Osteoblast (primary cell): ENCODE data around the gene HNRNPA3. TPM values are rescaled to one million over a fixed set of nuclear protein-coding genes. Genes with fewer than 3 reads are reported as not detected.

Experiments used
- DNase-seq: peaks from one replicate; pipeline ENCODE4 v3.0.0; 2011; ENCODE audit warnings: low spot score, mixed read lengths; ENCODE audit not compliant: insufficient read length; ENCODE audit errors: missing footprints
- H2AFZ ChIP-seq: 2 replicates; pipeline ENCODE4 v1.6.0; 2011; ENCODE audit warnings: mild to moderate bottlenecking, low read length
- H3K27ac ChIP-seq: 2 replicates; pipeline ENCODE4 v1.5.1; 2011; ENCODE audit warnings: mild to moderate bottlenecking, low read depth, low read length, moderate library complexity
- H3K27me3 ChIP-seq: 2 replicates; pipeline ENCODE4 v1.6.0; 2012; ENCODE audit warnings: mild to moderate bottlenecking, control low read depth, inconsistent platforms, low read length, moderate library complexity; ENCODE audit not compliant: insufficient read depth
- H3K36me3 ChIP-seq: 2 replicates; pipeline ENCODE4 v1.5.1; 2011; ENCODE audit warnings: mild to moderate bottlenecking, low read length, control low read depth, moderate library complexity; ENCODE audit not compliant: insufficient read depth
- H3K4me1 ChIP-seq: 2 replicates; pipeline ENCODE4 v1.5.1; 2011; ENCODE audit warnings: mild to moderate bottlenecking, low read length, control low read depth, moderate library complexity; ENCODE audit not compliant: insufficient read depth
- H3K4me2 ChIP-seq: 2 replicates; pipeline ENCODE4 v1.6.0; 2011; ENCODE audit warnings: mild to moderate bottlenecking, low read length; ENCODE audit not compliant: insufficient read depth
- H3K4me3 ChIP-seq: fragments of 200-600 bp; sonication (generic); 3 replicates; pipeline ENCODE4 v1.5.1; 2012; ENCODE audit warnings: mild to moderate bottlenecking, low read length, inconsistent platforms; ENCODE audit not compliant: insufficient read depth
- H3K79me2 ChIP-seq: 2 replicates; pipeline ENCODE4 v1.6.0; 2012; ENCODE audit warnings: mild to moderate bottlenecking, low read length, control low read depth, inconsistent platforms; ENCODE audit not compliant: insufficient read depth
- H3K9me3 ChIP-seq: 2 replicates; pipeline ENCODE4 v1.5.1; 2011; ENCODE audit warnings: low read depth, low read length, control low read depth
- H4K20me1 ChIP-seq: 2 replicates; pipeline ENCODE4 v1.6.0; 2012; ENCODE audit warnings: mild to moderate bottlenecking, low read length, control low read depth; ENCODE audit not compliant: insufficient read depth
- total RNA-seq: library from RNA; depleted of rRNA; stranded (reverse); fragments of >200 nt; gene quantifications from 2 replicates; pipeline ENCODE4 v1.2.3, GENCODE V29; 2012
- TF ChIP-seq, protein P1 (sequence below): IDR thresholded peaks from 2 replicates; pipeline ENCODE4 v1.5.1; 2011; ENCODE audit warnings: mild to moderate bottlenecking, low read depth, low read length, moderate library complexity; ENCODE audit errors: extremely low read depth

HNRNPA3 gene
- total RNA-seq, 1 donor = 21.4 TPM

DNA sequence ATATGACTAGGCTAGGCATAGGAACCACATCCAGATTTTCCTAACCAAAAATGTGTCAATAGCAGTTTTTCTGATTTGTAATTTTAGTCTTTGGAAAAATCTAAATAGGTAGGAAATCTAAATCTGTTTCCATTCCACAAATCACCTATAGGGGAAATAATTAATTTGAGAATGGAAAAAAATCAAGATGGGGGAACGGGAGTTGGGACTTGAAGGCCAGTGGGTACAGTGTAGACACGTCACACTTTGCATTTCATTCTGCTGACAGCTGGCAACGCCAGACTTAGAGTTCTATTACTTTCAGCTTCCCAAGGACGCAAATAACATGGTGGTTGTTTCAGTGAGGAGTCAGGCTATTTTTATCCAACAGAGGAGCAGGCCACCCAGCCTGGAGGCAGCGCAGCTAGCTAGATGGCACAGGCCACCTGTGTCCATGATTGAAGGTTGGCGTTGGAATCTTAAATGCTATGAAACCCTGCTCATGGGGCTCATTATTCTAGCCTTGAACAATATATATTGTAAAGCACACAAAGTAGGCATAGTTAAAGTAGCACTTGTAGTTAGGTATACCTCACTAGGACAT, 23.4 kb downstream of the HNRNPA3 start:
- Histone ChIP-seq H3K27me3 (no peaks in the 10 kb centered on the region), H3K27ac (peak overlapping the region; percentile 15), H3K4me3 (no peak overlapping the region), H3K36me3 (peaks cover 37% of the 10 kb centered on the region), H3K79me2 (peaks cover 99% of the 10 kb centered on the region), H4K20me1 (peaks cover 67% of the 10 kb centered on the region), H3K9me3 (no peaks in the 10 kb centered on the region), H3K4me2 (no peak overlapping the region), H2AFZ (no peak overlapping the region), H3K4me1 (peaks cover 15% of the 10 kb centered on the region)
- TF ChIP-seq, protein P1, sequence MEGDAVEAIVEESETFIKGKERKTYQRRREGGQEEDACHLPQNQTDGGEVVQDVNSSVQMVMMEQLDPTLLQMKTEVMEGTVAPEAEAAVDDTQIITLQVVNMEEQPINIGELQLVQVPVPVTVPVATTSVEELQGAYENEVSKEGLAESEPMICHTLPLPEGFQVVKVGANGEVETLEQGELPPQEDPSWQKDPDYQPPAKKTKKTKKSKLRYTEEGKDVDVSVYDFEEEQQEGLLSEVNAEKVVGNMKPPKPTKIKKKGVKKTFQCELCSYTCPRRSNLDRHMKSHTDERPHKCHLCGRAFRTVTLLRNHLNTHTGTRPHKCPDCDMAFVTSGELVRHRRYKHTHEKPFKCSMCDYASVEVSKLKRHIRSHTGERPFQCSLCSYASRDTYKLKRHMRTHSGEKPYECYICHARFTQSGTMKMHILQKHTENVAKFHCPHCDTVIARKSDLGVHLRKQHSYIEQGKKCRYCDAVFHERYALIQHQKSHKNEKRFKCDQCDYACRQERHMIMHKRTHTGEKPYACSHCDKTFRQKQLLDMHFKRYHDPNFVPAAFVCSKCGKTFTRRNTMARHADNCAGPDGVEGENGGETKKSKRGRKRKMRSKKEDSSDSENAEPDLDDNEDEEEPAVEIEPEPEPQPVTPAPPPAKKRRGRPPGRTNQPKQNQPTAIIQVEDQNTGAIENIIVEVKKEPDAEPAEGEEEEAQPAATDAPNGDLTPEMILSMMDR = no peak
- DNase-seq = no peak

DNA sequence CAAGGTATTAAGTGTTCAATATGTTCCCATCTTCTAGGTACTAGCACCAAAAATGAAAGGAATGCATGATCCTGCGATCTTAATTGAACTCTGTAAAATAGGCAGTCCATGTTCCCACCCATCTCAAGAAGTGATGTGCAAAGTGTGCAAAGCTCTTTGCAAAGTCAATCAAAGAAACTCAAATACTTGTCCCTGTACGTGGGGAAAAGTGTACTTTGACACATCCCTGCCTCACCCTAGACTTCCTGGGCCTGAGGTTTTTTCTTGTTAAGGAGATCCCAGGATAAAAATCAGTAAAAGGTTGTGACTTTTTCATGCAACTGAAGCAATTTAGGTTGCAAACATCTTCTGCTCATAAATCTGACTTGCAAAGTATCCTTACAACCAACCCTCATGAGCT, 25.3 kb downstream of the HNRNPA3 start:
- TF ChIP-seq, protein P1 = no peak
- Histone ChIP-seq H3K4me2 (no peak overlapping the region), H3K36me3 (peaks cover 18% of the 10 kb centered on the region), H3K27ac (no peak overlapping the region), H3K27me3 (no peaks in the 10 kb centered on the region), H3K79me2 (peaks cover 99% of the 10 kb centered on the region), H3K9me3 (no peaks in the 10 kb centered on the region), H3K4me1 (peaks cover 34% of the 10 kb centered on the region), H2AFZ (no peak overlapping the region), H3K4me3 (no peak overlapping the region), H4K20me1 (peaks cover 67% of the 10 kb centered on the region)
- no peak for DNase-seq

DNA sequence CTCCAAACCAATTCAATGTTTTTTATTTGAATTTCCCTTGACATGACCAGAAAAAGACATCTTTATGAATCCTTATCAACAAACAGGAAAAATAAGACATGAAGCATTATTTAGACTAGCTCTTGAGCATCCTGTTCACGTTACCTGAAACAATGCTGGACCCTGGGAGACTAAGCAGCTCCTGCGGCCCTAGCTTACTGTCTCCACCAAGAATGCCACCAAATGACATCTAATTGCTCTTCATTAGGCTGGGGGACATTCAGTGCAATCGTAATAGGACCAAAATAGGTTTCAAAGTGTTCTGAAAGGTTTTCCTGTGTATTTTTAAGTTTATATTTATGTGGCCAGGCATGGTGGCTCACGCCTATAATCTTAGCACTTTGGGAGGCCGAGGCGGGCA, 26.5 kb downstream of the HNRNPA3 start:
- no peak overlapping the region for H2AFZ ChIP-seq
- H3K36me3 ChIP-seq = peaks cover 10% of the 10 kb centered on the region
- TF ChIP-seq, protein P1 = no peak
- no peak overlapping the region for H3K4me3 ChIP-seq
- H3K27me3 ChIP-seq = no peaks in the 10 kb centered on the region
- H3K4me1 ChIP-seq = peaks cover 42% of the 10 kb centered on the region
- DNase-seq = no peak
- no peaks in the 10 kb centered on the region for H3K9me3 ChIP-seq
- H3K27ac ChIP-seq = peak overlapping the region; percentile 97
- H4K20me1 ChIP-seq = peaks cover 62% of the 10 kb centered on the region
- H3K79me2 ChIP-seq = peaks cover 98% of the 10 kb centered on the region
- H3K4me2 ChIP-seq = no peak overlapping the region

DNA sequence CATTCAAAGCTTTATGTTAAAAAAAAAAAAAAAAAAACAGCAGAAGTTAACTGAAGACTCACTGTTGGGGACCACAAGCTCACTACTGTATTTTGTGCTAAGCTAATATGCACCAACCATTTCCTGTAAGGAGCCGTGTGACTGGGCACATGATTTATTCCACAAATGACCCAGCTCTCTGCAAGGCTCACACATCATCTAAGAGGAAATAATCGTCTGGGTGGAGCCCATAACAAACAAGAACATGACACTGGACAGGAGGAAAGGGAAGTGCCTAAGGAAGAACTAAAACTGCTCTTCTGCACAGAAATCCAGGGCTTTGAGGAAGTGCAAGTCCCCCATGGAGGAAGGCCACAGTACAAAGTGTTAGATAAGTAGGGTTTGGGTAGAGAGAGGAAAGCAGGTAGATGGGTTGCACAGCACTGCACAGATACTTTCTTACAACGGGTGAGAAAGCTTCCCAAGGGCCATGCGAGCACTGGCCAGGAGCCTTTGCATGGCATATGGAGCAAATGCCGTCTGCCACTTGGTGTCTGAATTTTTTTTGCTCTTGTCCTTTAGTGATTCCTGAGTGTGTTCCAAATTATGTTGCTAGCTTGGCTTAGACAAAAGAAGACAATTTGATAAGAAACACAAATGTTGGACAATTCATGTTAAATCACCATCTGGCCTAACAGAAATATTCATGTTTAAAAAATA, 27.5 kb downstream of the HNRNPA3 start:
- no peak overlapping the region for H2AFZ ChIP-seq
- H3K27ac ChIP-seq = peak overlapping the region; percentile 97
- peak overlapping the region; percentile 76 for H3K4me2 ChIP-seq
- no peaks in the 10 kb centered on the region for H3K27me3 ChIP-seq
- peaks cover 63% of the 10 kb centered on the region for H4K20me1 ChIP-seq
- H3K36me3 ChIP-seq = peaks cover 3% of the 10 kb centered on the region
- H3K9me3 ChIP-seq = no peaks in the 10 kb centered on the region
- peaks cover 98% of the 10 kb centered on the region for H3K79me2 ChIP-seq
- no peak overlapping the region for H3K4me3 ChIP-seq
- TF ChIP-seq, protein P1 = no peak
- H3K4me1 ChIP-seq = peaks cover 52% of the 10 kb centered on the region
- DNase-seq = peak; percentile 58
